ENCODE data around the gene UBE4B. TPM values are rescaled to one million over a fixed set of nuclear protein-coding genes. Genes with fewer than 3 reads are reported as not detected.

Gene UBE4B
- total RNA-seq, 1 donor from 2014 or later = 52.5 TPM

GRCh38 chr1:10108948-10109708, 76.4 kb downstream of the UBE4B start:
- no peak for DNase-seq (ENCODE audit: extremely low read depth, low read depth, low spot score)

- DNase-seq (ENCODE audit: extremely low read depth, low read depth, low spot score) = no peak
Measured at GRCh38 chr1:10113501-10113900, 80.7 kb downstream of the UBE4B start.

- no peak for DNase-seq (ENCODE audit: extremely low read depth, low read depth, low spot score)
Measured at GRCh38 chr1:10114746-10115145, 82.0 kb downstream of the UBE4B start.

- DNase-seq (ENCODE audit: extremely low read depth, low read depth, low spot score) = no peak
Measured at GRCh38 chr1:10117132-10117531, 84.4 kb downstream of the UBE4B start.

- DNase-seq (ENCODE audit: extremely low read depth, low read depth, low spot score) = no peak
Measured at GRCh38 chr1:10117865-10118264, 85.1 kb downstream of the UBE4B start.

- DNase-seq (ENCODE audit: extremely low read depth, low read depth, low spot score) = no peak
Measured at GRCh38 chr1:10121688-10122087, 88.9 kb downstream of the UBE4B start.

- DNase-seq (ENCODE audit: extremely low read depth, low read depth, low spot score) = peak; percentile 4
Measured at GRCh38 chr1:10122926-10123325, 90.2 kb downstream of the UBE4B start.

- no peak for DNase-seq (ENCODE audit: extremely low read depth, low read depth, low spot score)
Measured at GRCh38 chr1:10128101-10128765, 95.5 kb downstream of the UBE4B start.

GRCh38 chr1:10132316-10132715, 99.6 kb downstream of the UBE4B start:
- DNase-seq (ENCODE audit: extremely low read depth, low read depth, low spot score) = no peak

- DNase-seq (ENCODE audit: extremely low read depth, low read depth, low spot score) = no peak
Measured at GRCh38 chr1:10132852-10133251, 100.1 kb downstream of the UBE4B start.

- no peak for DNase-seq (ENCODE audit: extremely low read depth, low read depth, low spot score)
Measured at GRCh38 chr1:10140981-10141380, 108.2 kb downstream of the UBE4B start.

GRCh38 chr1:10143961-10144485, 111.3 kb downstream of the UBE4B start:
- no peak for DNase-seq (ENCODE audit: extremely low read depth, low read depth, low spot score)

- DNase-seq (ENCODE audit: extremely low read depth, low read depth, low spot score) = no peak
Measured at GRCh38 chr1:10146391-10146790, 113.6 kb downstream of the UBE4B start.

- no peak for DNase-seq (ENCODE audit: extremely low read depth, low read depth, low spot score)
Measured at GRCh38 chr1:10149231-10149630, 116.5 kb downstream of the UBE4B start.

GRCh38 chr1:10152709-10153284, 120.0 kb downstream of the UBE4B start:
- peak; percentile 12 for DNase-seq (ENCODE audit: extremely low read depth, low read depth, low spot score)

GRCh38 chr1:10155087-10155712, 122.4 kb downstream of the UBE4B start:
- no peak for DNase-seq (ENCODE audit: extremely low read depth, low read depth, low spot score)

GRCh38 chr1:10160173-10160572, 127.4 kb downstream of the UBE4B start:
- no peak for DNase-seq (ENCODE audit: extremely low read depth, low read depth, low spot score)

- DNase-seq (ENCODE audit: extremely low read depth, low read depth, low spot score) = no peak
Measured at GRCh38 chr1:10160907-10161490, 128.2 kb downstream of the UBE4B start.

- DNase-seq (ENCODE audit: extremely low read depth, low read depth, low spot score) = no peak
Measured at GRCh38 chr1:10161541-10162290, 129.0 kb downstream of the UBE4B start.

- DNase-seq (ENCODE audit: extremely low read depth, low read depth, low spot score) = no peak
Measured at GRCh38 chr1:10168912-10169514, 136.3 kb downstream of the UBE4B start.
